Tibial nerve (tissue), 4 donors: ENCODE measurements around the gene GARRE1. TPM values are rescaled to one million over a fixed set of nuclear protein-coding genes. Genes with fewer than 3 reads are reported as not detected.
"Not testable (repeated sequence)": the region's sequence is repeated elsewhere in the genome, so short reads cannot be mapped to it uniquely, and the experiment has no call there.

Experiments
- DNase-seq, 2 donors: peaks; one replicate each; pipeline ENCODE4 v3.0.0-alpha.2; 2019; ENCODE audit warnings: low spot score in 2 of 2
- H3K27ac ChIP-seq, 4 donors: fragments of 200-600 bp; sonication (generic) in 3 of 4; one replicate each; pipeline ENCODE4 v1.5.1; 2017 to 2019; ENCODE audit warnings: mild to moderate bottlenecking in 1 of 4
- H3K27me3 ChIP-seq, 2 donors: fragments of 200-600 bp; sonication (generic) in 1 of 2; one replicate each; pipeline versions ENCODE4 v1.5.1 to v1.6.0; 2017 to 2019
- H3K36me3 ChIP-seq, 3 donors: fragments of 200-600 bp; sonication (generic); one replicate each; pipeline ENCODE4 v1.5.1; 2018 to 2019
- H3K4me1 ChIP-seq, 4 donors: fragments of 200-600 bp; sonication (generic) in 3 of 4; one replicate each; pipeline ENCODE4 v1.5.1; 2017 to 2019
- H3K4me3 ChIP-seq, 4 donors: fragments of 200-600 bp; sonication (generic) in 3 of 4; one replicate each; pipeline ENCODE4 v1.5.1; 2017 to 2019; ENCODE audit warnings: mild to moderate bottlenecking in 1 of 4, moderate library complexity in 1 of 4
- H3K9me3 ChIP-seq, 4 donors: fragments of 200-600 bp; sonication (generic) in 3 of 4; one replicate each; pipeline ENCODE4 v1.5.1; 2017 to 2019
- EP300 ChIP-seq, 2 donors: sonication (generic); formaldehyde crosslinking; IDR thresholded peaks; one replicate each; pipeline ENCODE4 v1.6.1; 2017; ENCODE audit warnings: antibody characterized with exemption in 2 of 2, mild to moderate bottlenecking in 1 of 2
- POLR2A ChIP-seq, 2 donors: fragments of 450-650 bp; IDR thresholded peaks; one replicate each; pipeline ENCODE4 v1.6.1; 2017; ENCODE audit warnings: antibody characterized with exemption in 2 of 2, mild to moderate bottlenecking in 2 of 2, moderate library complexity in 2 of 2
- WGBS, 2 donors: methylation state at CpG; one replicate each; pipeline ENCODE4 v1.1.5; 2018; 5-methylcytosine and 5-hydroxymethylcytosine counted together
- total RNA-seq, 4 donors: library from RNA; depleted of rRNA; stranded (reverse); fragments of >200 nt; gene quantifications; one replicate each; pipeline ENCODE4 v1.1.0, GENCODE V29; 2016
- TF ChIP-seq, protein P1 (sequence below), 5 experiments: fragments of 200-600 bp in 3 of 5; fragments of 450-650 bp in 2 of 5; sonication (generic) in 3 of 5; IDR thresholded peaks; one replicate each; pipeline ENCODE4 v1.5.1; 2016 to 2019; ENCODE audit warnings: antibody characterized with exemption in 5 of 5, mild to moderate bottlenecking in 3 of 5, moderate library complexity in 2 of 5

The GARRE1 gene
- total RNA-seq, 4 donors from 2014 or later, result 21.6 to 35.4 (median 30.9) TPM

DNA sequence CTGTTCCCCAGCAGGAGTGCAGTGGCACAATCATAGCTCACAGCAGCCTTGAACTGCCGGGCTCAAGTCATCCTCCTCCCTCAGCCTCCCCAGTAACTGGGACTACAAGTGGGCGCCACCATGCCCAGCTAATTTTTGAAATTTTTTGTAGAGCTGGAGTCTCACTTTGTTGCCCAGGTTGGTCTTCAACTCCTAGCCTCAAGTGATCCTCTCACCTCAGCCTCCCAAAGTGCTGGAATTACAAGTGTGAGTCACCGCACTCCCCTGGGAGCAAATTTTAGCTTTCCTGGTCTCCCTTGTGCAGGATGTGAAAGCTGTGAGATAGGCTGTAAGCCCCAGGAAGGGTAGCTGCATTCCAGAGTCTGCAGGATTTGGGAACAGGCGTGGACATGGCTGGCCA, 5.4 kb upstream of the GARRE1 start:
- Histone ChIP-seq H3K9me3 (no peaks in the 10 kb centered on the region), H3K4me3 (no peak overlapping the region), H3K27me3 (no peaks in the 10 kb centered on the region), H3K4me1 (peaks cover 0 to 5% (median 0%) of the 10 kb centered on the region in 4 donors), H3K27ac (no peak overlapping the region), H3K36me3 (no peaks in the 10 kb centered on the region)
- DNase-seq, result no peak
- TF ChIP-seq EP300 (IDR thresholded peaks at IDR 0.05) (no peak), POLR2A (IDR thresholded peaks at IDR 0.05) (no peak)
- TF ChIP-seq, protein P1, sequence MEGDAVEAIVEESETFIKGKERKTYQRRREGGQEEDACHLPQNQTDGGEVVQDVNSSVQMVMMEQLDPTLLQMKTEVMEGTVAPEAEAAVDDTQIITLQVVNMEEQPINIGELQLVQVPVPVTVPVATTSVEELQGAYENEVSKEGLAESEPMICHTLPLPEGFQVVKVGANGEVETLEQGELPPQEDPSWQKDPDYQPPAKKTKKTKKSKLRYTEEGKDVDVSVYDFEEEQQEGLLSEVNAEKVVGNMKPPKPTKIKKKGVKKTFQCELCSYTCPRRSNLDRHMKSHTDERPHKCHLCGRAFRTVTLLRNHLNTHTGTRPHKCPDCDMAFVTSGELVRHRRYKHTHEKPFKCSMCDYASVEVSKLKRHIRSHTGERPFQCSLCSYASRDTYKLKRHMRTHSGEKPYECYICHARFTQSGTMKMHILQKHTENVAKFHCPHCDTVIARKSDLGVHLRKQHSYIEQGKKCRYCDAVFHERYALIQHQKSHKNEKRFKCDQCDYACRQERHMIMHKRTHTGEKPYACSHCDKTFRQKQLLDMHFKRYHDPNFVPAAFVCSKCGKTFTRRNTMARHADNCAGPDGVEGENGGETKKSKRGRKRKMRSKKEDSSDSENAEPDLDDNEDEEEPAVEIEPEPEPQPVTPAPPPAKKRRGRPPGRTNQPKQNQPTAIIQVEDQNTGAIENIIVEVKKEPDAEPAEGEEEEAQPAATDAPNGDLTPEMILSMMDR (IDR thresholded peaks at IDR 0.05), result no peak
- WGBS, 2 donors, result 90 to 92% methylated on average over 4 of the region's 4 CpGs

DNA sequence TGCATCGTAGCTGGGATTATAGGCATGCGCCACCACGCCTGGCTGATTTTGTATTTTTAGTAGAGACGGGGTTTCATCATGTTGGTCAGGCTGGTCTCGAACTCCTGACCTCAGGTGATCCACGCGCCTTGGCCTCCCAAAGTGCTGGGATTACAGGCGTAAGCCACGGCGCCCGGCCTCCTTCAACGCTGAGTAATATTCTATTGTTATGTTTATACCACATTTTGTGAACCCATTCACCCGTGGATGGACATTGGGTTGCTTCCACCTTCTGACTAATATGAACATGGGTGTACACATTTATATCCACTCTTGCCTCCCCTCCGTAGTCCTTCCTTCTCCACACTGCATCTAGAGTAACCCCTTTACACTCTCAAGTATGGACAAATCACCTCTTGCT, 1.2 kb upstream of the GARRE1 start:
- not testable (repeated sequence) for H3K9me3 ChIP-seq, H3K36me3 ChIP-seq, H3K27ac ChIP-seq, H3K4me3 ChIP-seq, DNase-seq, H3K27me3 ChIP-seq
- WGBS, 2 donors, result 93 to 96% methylated on average over 14 of the region's 14 CpGs
- peaks cover 0 to 30% (median 8%) of the 10 kb centered on the region in 4 donors for H3K4me1 ChIP-seq

DNA sequence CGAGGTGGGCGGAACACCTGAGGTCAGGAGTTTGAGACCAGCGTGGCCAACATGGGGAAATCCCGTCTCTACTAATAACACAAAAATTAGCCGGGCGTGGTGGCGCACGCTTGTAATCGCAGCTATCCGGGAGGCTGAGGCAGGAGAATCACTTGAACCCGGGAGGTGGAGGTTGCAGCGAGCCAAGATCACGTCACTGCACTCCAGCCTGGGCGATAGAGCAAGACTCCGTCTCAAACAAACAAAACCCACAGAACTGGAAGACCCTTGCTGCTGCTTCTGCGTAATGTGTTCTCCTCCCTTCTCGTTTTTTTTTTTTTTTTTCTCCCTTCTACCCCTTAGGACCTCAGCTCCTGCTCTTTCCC, 691 bp upstream of the GARRE1 start:
- Histone ChIP-seq H3K4me1 (peaks cover 0 to 30% (median 8%) of the 10 kb centered on the region in 4 donors), H3K27ac (peak overlapping the region in 3 of 4 donors; percentile 98 to 99 (median 99)), H3K4me3 (peak overlapping the region; percentile 77 to 99 (median 94))
- not testable (repeated sequence) for DNase-seq, H3K36me3 ChIP-seq, H3K9me3 ChIP-seq, H3K27me3 ChIP-seq
- 64 to 71% methylated on average over 17 of the region's 17 CpGs for WGBS, 2 donors

DNA sequence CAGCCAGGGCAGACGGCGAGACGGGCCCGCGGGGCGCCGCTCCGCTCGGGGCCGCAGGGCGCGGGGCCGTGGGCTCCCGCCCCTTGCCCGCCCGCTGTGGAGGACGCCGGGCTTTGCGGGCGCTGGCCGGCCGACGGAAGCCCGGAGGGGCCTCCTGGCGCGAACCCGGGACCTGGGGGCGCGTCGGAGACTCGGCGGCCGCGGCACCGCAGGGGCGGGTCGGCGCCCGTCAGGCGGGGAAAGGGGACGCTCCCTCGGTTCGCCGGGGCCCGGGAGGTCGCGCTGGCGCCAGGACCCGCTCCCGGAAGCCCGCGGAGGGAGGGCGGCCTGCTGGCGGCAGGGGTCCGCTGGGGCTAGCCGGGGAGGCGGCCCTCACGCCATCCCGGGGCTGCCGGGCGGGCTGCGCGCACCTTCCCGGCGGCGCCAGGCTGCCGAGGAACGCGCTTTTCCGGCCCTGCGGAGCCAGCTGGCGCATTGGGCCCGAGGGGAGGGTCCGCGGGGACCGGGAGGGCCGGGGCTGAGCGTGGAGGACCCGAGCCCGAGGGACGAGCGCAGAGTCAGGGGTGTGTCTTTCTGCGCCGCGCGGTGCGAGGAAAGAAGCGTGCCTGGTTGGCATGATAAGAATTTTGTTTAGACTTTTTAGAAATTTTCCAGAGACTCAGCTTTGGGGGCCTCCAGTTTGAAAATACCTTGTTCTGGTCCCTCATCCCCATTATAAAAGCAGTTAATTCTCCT, 511 bp downstream of the GARRE1 start:
- peak overlapping the region; percentile 88 to 99 (median 96) for H3K27ac ChIP-seq
- H3K4me1 ChIP-seq, result peaks cover 0 to 36% (median 8%) of the 10 kb centered on the region in 4 donors
- 0 to 1% methylated on average over 17 to 32 of the region's 88 CpGs for WGBS, 2 donors
- H3K27me3 ChIP-seq, result no peaks in the 10 kb centered on the region
- peak overlapping the region; percentile 56 to 97 (median 78) for H3K4me3 ChIP-seq
- no peaks in the 10 kb centered on the region for H3K36me3 ChIP-seq
- DNase-seq, result no peak
- no peaks in the 10 kb centered on the region for H3K9me3 ChIP-seq
- no peak for TF ChIP-seq EP300 (IDR thresholded peaks at IDR 0.05)
- TF ChIP-seq, protein P1 (IDR thresholded peaks at IDR 0.05), result no peak
- no peak for TF ChIP-seq POLR2A (IDR thresholded peaks at IDR 0.05)

DNA sequence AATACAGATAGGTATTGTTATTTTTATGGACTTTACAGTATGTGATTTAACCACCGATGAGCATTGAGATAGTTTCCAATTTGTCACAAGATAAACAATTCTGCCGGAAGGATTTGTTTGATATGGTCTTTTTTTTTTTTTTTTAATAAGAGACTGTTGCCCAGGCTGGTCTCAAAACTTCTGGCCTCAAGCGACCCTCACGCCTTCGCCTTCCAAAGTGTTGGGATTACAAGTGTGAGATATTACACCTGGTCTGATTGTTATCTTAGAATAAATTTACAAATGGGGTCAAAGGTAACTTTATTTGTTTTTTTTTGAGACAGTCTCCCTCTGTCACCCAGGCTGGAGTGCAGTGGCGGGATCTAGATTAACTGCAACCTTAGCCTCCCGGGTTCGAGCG, 1.2 kb downstream of the GARRE1 start:
- WGBS, 2 donors, result 56 to 60% methylated on average over 9 of the region's 9 CpGs
- TF ChIP-seq, protein P1 (IDR thresholded peaks at IDR 0.05), result no peak
- TF ChIP-seq POLR2A (IDR thresholded peaks at IDR 0.05), result no peak
- TF ChIP-seq EP300 (IDR thresholded peaks at IDR 0.05), result no peak
- no peak for DNase-seq
- Histone ChIP-seq H3K4me3 (peak overlapping the region in 3 of 4 donors; percentile 77 to 97 (median 79)), H3K27me3 (no peaks in the 10 kb centered on the region), H3K27ac (peak overlapping the region; percentile 88 to 99 (median 96)), H3K9me3 (no peaks in the 10 kb centered on the region), H3K36me3 (no peaks in the 10 kb centered on the region), H3K4me1 (peaks cover 0 to 43% (median 8%) of the 10 kb centered on the region in 4 donors)

DNA sequence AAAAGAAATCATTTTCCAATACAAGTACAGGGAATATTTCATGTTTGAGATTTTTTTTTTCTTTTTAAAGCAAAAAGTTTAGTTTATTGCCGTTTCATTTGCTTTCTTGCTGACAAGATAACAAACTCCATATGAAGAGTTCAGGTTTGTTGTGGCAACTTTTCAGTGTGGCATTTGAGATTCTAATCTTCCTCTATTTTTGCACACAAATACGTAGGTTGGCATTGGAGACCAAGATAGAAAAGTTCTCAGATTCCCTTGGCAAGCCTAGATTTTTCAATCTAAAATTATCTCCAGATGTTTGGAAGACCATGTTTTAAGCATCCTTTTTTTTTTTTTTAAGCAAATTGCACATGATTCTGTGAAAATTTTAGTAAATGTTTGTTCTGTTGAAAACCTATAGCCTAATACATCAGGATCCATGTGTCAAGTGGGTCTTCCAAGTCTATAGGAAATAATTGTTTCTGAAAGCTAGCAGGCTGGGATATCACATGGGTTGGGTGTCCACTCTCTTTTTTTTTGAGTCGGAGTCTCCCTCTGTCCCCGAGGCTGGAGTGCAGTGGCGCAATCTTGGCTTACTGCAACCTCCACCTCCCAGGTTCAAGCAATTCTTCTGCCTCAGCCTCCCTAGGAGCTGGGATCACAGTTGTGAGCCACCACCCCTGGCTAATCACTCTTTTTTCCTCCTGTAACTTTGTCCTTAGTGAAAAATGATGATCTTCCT, 2.6 kb downstream of the GARRE1 start:
- Histone ChIP-seq H3K4me3 (no peak overlapping the region), H3K9me3 (no peaks in the 10 kb centered on the region), H3K4me1 (peaks cover 0 to 57% (median 16%) of the 10 kb centered on the region in 4 donors), H3K27ac (peak overlapping the region in 2 of 4 donors; percentile 10 to 40), H3K27me3 (no peaks in the 10 kb centered on the region), H3K36me3 (no peaks in the 10 kb centered on the region)
- DNase-seq, result no peak
- TF ChIP-seq, protein P1 (IDR thresholded peaks at IDR 0.05), result no peak
- TF ChIP-seq POLR2A (IDR thresholded peaks at IDR 0.05) (no peak), EP300 (IDR thresholded peaks at IDR 0.05) (no peak)
- 48 to 52% methylated on average over 5 of the region's 5 CpGs for WGBS, 2 donors
